ENCODE measurements around the gene TSHZ3.

TSHZ3 gene

GRCh38 chr19:31354799-31355664, 5.8 kb upstream of the TSHZ3 start:
- no peak overlapping the region for H3K27ac ChIP-seq
- H3K4me1 ChIP-seq = no peaks in the 10 kb centered on the region
- H3K79me2 ChIP-seq = peaks cover 3% of the 10 kb centered on the region
- H3K4me3 ChIP-seq (ENCODE audit: low read depth, low read length) = no peak overlapping the region
- H2AFZ ChIP-seq = no peak overlapping the region
- no peak overlapping the region for H3K4me2 ChIP-seq (ENCODE audit: low read length)
- no peaks in the 10 kb centered on the region for H3K9me3 ChIP-seq (ENCODE audit: control insufficient read depth, low read length)
- no peaks in the 10 kb centered on the region for H3K27me3 ChIP-seq (ENCODE audit: control insufficient read depth, insufficient read depth, low read length)
- no peak overlapping the region for H3K9ac ChIP-seq
- H3K36me3 ChIP-seq (ENCODE audit: control insufficient read depth, insufficient read depth, low read length) = no peaks in the 10 kb centered on the region
- no peak for TF ChIP-seq CTCF (IDR thresholded peaks at IDR 0.05)

GRCh38 chr19:31354316-31354715, 5.1 kb upstream of the TSHZ3 start:
- H3K9ac ChIP-seq = no peak overlapping the region
- TF ChIP-seq CTCF (IDR thresholded peaks at IDR 0.05) = no peak
- no peaks in the 10 kb centered on the region for H3K9me3 ChIP-seq (ENCODE audit: control insufficient read depth, low read length)
- no peaks in the 10 kb centered on the region for H3K4me1 ChIP-seq
- no peak overlapping the region for H3K4me3 ChIP-seq (ENCODE audit: low read depth, low read length)
- H3K79me2 ChIP-seq = peaks cover 3% of the 10 kb centered on the region
- no peaks in the 10 kb centered on the region for H3K27me3 ChIP-seq (ENCODE audit: control insufficient read depth, insufficient read depth, low read length)
- H2AFZ ChIP-seq = no peak overlapping the region
- H3K36me3 ChIP-seq (ENCODE audit: control insufficient read depth, insufficient read depth, low read length) = no peaks in the 10 kb centered on the region
- no peak overlapping the region for H3K4me2 ChIP-seq (ENCODE audit: low read length)
- H3K27ac ChIP-seq = no peak overlapping the region

GRCh38 chr19:31353833-31354232, 4.6 kb upstream of the TSHZ3 start:
- no peak overlapping the region for H3K9ac ChIP-seq
- no peak overlapping the region for H2AFZ ChIP-seq
- H3K79me2 ChIP-seq = peaks cover 3% of the 10 kb centered on the region
- no peak for TF ChIP-seq CTCF (IDR thresholded peaks at IDR 0.05)
- H3K27ac ChIP-seq = no peak overlapping the region
- H3K4me2 ChIP-seq (ENCODE audit: low read length) = no peak overlapping the region
- no peaks in the 10 kb centered on the region for H3K9me3 ChIP-seq (ENCODE audit: control insufficient read depth, low read length)
- H3K27me3 ChIP-seq (ENCODE audit: control insufficient read depth, insufficient read depth, low read length) = no peaks in the 10 kb centered on the region
- H3K4me1 ChIP-seq = no peaks in the 10 kb centered on the region
- H3K36me3 ChIP-seq (ENCODE audit: control insufficient read depth, insufficient read depth, low read length) = no peaks in the 10 kb centered on the region
- no peak overlapping the region for H3K4me3 ChIP-seq (ENCODE audit: low read depth, low read length)

- Histone ChIP-seq H3K4me2 (ENCODE audit: low read length) (no peak overlapping the region), H3K27ac (no peak overlapping the region), H3K79me2 (peaks cover 3% of the 10 kb centered on the region), H2AFZ (no peak overlapping the region), H3K4me3 (ENCODE audit: low read depth, low read length) (no peak overlapping the region), H3K9me3 (ENCODE audit: control insufficient read depth, low read length) (no peaks in the 10 kb centered on the region), H3K36me3 (ENCODE audit: control insufficient read depth, insufficient read depth, low read length) (no peaks in the 10 kb centered on the region), H3K27me3 (ENCODE audit: control insufficient read depth, insufficient read depth, low read length) (no peaks in the 10 kb centered on the region), H3K9ac (no peak overlapping the region), H3K4me1 (no peaks in the 10 kb centered on the region)
- TF ChIP-seq CTCF (IDR thresholded peaks at IDR 0.05) = no peak
Observed at GRCh38 chr19:31352782-31353651, 3.8 kb upstream of the TSHZ3 start.
